NCI-H2227 (cell line): Measurements from ENCODE around the gene NCKAP5.
"Not testable (repeated sequence)": the region's sequence is repeated elsewhere in the genome, so short reads cannot be mapped to it uniquely, and the experiment has no call there.

Experiments used
- DNase-seq: peaks from one replicate; lab custom pipeline; 2025; ENCODE audit not compliant: unreplicated experiment; lab: John Stamatoyannopoulos, UW

The NCKAP5 gene

DNA sequence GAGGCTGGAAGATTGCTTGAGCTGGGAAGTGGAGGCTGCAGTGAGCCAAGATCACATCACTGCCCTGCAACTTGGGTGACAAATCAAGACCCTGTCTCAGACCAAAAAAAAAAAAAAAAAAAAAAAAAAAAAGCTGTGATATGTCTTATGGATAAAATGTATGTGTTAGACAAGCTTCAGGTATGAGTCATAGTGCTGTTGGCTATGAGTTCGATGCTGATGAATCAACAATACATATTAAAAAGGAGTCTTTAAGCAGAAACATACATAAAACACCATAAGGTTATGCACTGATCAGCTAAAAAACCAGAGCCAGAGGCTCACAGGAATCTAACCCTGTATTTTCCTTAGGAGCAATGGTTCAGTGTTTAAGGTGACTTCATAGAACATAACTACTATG is 332.3 kb downstream of the NCKAP5 start:
- DNase-seq: no peak

GRCh38 chr2:133232556-133232955 is 335.7 kb downstream of the NCKAP5 start:
- no peak for DNase-seq

- no peak for DNase-seq
Observed at GRCh38 chr2:133231264-133231663, 337.0 kb downstream of the NCKAP5 start.

- no peak for DNase-seq
Observed at GRCh38 chr2:133229974-133230373, 338.3 kb downstream of the NCKAP5 start.

DNA sequence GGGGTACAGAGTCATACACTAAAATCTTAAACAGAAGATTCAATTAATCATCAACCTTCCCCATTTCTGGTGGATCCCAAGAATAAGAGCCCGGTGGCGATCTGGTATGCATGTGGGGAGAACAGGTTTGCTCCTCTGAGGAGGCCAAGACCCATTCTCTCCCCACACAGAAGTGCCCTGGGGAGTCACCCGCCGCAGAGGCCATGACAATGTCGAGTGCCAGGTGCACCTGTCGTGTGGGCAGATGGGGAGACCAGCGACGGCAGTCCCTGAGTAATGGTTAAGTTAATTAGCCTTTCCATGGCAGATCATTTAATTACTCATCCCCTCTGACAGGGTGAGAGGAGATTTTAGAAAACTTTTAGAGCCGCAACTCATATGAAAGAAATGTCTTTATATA is 345.0 kb downstream of the NCKAP5 start:
- no peak for DNase-seq

DNA sequence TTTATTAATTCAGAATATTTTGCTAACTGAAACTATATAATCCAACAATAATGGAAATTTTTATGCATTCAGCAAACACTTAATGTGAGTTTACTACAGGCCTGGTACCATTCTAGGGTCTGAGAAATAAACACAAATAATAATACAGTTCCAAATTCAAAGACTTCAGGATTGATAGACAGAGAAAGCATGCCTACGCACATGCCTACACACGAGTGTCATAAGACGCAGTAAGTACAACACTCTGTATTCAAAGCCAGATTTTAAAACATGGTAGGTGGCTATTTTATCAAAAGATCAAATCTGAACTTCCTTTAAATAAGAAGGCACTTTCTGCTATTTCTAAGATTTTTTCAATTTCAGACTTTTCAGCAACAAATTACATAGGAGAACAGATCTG is 346.9 kb downstream of the NCKAP5 start:
- DNase-seq: no peak

GRCh38 chr2:133218204-133218603 is 350.1 kb downstream of the NCKAP5 start:
- DNase-seq: no peak

DNA sequence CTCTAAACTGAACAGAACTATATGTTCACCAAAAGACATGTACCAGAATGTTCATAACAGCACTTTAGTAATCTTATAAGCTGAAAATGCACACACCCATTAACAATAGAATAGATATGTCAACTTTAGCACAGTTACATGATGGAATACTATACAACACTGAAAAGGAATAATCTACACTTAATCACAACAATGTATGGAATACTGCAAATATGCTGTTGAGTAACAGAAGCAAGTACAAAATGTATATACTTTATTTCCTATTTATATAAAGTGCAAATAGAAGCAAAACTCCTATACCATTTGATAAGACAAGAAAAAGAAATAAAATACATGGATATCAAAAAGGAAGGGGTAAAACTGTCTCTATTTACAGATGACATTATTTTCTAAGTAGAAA is 352.8 kb downstream of the NCKAP5 start:
- no peak for DNase-seq

- DNase-seq: no peak
Observed at GRCh38 chr2:133213651-133214050, 354.6 kb downstream of the NCKAP5 start.

- no peak for DNase-seq
Observed at GRCh38 chr2:133209325-133209724, 358.9 kb downstream of the NCKAP5 start.

GRCh38 chr2:133206666-133207065 is 361.6 kb downstream of the NCKAP5 start:
- DNase-seq: not testable (repeated sequence)

- DNase-seq: no peak
Observed at GRCh38 chr2:133204421-133204820, 363.8 kb downstream of the NCKAP5 start.

DNA sequence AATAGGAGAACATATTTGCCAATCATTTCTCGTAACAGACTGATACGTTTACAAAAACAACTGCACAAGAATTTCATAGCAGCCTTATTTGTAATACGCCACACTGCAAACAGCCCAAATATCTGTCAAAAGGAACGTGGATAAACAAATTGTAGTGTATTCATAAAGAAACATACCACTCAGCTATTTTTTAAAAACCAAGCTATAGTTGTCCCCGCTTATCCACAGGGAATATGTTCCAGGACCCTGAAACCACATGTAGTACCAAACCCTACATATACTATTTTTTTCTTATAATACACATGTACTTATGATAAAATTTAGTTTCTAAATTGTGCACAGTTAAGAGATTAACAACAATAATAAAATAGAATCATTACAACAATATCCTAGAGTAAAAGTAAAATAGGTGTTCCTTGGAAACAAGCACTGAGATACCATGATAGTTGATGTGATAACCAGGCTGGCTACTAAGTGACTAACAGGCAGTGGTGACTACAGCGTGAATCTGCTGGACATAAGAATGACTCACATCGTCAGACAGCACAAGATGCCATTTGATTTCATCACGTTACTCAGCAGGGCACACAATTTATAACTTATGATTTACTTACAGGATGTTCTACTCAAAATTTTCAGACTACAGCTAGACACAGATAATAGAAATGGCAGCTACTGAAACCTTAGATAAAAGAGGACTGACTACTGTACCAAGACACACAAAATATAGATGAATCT is 367.4 kb downstream of the NCKAP5 start:
- DNase-seq: no peak

DNA sequence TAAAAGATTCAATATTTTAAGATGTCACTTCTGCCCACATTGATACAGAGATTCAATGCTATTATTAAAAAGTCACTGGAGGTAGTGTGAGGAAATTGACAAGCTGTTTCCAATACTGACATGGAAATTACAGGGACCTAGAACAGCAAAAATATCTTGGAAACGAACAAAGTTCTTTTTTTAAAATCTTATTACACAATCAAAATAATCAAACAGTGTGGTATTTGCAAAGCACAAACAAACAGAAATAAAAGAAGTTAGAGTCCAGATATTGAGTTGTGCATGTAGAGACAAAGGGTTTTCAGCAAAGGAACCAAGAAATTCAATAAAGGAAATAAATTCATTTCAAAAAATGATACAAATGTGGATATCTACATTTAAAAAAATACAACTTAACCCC is 369.6 kb downstream of the NCKAP5 start:
- DNase-seq: no peak

DNA sequence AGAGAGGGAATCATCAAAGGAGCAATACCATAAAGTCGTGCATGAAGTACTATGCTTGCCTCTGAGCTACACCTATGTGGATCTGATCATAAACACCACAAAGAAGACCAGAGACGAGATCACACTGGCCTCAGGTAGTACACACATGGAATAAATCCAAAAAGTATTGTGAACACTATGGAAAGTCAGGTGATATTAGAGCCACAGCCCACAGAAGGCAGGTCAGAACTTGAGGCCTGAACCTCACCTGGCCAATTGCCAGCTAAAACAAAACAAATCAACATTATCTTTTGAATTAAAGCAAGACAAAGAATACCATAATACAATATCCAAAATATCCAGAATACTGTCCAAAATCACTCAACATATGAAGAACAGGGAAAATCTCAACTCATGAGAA is 371.1 kb downstream of the NCKAP5 start:
- no peak for DNase-seq

- no peak for DNase-seq
Observed at GRCh38 chr2:133194777-133195335, 373.4 kb downstream of the NCKAP5 start.

DNA sequence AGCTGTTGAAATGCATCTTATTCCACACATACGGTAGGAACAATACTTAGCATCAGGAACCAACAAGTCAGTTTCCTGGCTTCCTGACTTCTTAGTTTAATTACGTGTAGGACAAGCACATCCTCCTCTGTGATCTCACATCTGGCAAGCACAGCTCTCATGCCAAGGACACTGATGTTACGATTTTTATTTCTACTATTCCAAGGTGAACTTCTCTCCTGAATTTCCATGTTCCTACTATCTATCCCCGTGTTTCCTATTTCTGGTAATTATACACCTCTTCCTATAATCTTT is 374.0 kb downstream of the NCKAP5 start:
- no peak for DNase-seq

GRCh38 chr2:133193544-133194361 is 374.5 kb downstream of the NCKAP5 start:
- no peak for DNase-seq

DNA sequence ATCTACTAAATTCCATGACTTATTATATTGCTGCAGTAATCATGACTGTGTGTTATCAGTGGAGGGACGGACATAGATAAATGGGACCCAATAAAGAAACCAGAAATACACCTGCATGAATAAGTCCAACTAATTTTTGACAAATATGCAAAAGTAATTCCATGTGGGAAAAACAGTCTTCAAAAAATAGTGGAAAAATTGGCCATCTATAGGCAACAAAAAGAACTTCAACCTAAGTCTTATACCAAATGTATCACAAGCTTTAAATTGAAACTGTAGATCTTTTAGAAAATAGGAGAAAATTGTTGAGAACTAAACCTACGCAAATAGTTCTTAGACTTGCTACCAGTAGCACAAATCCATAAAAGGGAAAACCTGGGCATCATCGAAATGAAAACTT is 376.2 kb downstream of the NCKAP5 start:
- DNase-seq: no peak

- no peak for DNase-seq
Observed at GRCh38 chr2:133177196-133177595, 391.1 kb downstream of the NCKAP5 start.

DNA sequence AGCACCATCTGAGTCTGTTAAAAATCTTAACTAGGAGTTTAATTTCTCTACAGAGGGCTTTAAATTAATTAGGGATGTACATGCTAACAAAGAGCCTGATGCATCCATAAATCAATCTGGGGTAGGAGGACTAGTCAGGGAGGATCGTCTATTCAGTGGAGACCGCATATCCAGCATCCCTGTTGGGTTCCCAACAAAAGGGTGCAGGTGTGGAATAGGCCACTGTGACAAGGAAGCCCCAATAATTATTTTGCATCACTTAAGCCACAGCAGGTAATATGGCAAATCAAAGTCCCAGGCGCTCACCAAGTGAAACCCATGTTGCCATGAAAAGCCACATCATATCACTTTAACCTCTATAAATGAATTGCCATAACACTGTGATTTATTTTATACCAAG is 392.3 kb downstream of the NCKAP5 start:
- DNase-seq: no peak

DNA sequence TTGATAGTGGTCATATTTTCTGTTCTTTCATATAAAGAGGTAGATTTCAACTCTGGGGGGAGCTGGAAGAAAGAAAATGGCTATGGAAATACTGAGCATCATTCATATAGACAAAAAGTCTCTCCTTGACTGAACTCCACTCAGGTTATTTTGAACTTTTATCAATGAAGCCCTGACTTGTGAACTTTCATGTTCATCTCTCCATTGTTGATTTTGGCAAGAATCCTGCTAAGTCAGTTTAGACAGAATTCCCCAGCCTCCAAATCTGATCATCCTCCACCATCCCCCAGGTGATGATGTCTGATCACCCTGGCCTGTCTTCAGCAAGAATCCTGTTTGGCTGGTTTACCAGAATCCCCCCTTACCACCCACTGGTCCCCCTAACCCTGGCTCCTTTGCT is 395.0 kb downstream of the NCKAP5 start:
- DNase-seq: no peak
